ENCODE data around the gene ZC3H12C.

The ZC3H12C gene

GRCh38 chr11:110077346-110077745 lies 15.8 kb upstream of the ZC3H12C start:
- DNase-seq, result no peak

GRCh38 chr11:110077831-110078325 lies 15.3 kb upstream of the ZC3H12C start:
- peak in 1 of 14 donors; percentile 21 for DNase-seq

DNA sequence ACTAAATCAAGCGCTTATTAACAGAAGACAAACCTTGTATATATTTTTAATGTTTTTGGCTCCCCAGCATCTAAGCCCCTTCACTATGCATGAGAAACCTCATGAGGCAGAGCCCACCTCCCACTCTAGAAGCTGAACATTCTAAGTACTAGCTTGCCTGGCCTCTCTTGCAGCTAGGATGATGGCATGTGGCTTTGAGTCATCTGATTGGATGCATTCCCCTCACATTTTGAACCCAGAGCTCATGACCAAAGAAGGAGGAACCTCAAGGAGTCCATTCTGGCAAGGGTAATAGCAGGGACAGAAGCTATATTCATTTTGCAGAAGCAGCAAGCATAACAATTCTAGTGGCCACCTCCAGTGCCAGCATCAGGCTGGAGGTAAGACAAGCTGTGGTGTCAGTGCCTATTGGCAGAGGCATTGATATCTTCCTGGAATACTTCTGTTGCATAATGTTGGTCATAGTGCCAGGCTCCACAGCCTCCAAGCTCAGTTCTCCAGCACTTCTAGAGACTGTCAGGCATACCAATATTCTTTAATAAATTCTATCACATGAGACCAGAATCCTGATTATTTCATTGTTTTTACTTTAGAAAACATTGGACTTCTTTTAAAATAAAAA lies 14.2 kb upstream of the ZC3H12C start:
- no peak for DNase-seq

DNA sequence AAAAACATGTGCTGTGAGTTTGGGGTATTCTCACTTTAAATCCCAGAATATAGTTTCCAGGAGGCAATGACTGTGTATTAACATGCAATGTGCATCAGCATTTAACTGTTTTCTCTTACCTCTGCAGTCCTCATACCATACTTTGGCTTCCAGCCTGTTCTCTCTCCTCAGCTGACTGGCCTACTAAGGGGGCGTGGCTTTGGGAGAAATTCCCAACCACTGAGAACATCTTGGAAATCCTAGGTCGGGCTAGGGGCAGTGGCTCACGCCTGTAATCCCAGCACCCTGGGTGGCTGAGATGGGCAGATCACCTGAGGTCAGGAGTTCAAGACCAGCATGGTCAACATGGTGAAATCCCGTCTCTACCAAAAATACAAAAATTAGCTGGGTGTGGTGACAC lies 13.5 kb upstream of the ZC3H12C start:
- no peak for DNase-seq

DNA sequence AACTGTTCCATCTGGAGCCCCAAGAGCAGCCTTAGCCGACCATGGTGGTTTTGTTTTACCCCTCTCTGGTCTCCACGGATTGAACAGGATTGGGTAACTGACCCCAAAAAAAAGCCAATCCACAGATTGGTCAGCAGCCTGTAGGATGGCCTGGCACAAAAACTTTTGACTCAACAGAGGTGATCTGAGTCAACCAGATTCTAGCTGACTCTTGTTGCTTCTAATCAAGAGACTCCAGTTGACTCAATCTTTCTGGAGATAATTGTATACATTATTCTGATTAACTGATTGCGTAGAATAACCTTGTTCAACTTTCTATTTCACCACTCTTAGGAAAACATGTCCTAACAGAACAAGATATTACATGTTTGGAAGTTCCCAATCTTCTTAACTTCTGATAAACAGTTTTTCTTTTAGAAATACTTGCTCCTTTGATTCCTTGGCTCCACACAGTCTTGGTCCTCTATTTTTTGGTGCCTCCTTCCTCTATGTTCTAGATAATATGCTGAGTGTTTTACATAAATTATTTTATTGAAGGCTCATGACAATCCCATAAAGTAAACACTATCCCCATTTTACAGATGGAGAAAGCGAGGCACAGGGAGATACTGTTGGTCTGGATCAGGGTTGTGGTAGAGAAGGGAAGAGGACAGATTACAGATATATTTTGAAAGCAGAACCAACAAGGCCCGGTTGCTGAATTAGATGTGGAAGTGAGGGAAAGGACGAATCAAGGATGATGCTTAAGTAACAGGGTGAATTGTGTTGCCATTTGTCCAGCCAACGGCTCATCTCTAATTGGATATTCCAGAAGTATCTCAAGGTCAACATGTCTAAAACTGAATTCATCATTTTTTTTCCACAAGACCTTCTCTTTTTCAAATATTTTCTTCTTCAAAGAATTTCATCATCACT lies 11.5 kb upstream of the ZC3H12C start:
- no peak for DNase-seq

DNA sequence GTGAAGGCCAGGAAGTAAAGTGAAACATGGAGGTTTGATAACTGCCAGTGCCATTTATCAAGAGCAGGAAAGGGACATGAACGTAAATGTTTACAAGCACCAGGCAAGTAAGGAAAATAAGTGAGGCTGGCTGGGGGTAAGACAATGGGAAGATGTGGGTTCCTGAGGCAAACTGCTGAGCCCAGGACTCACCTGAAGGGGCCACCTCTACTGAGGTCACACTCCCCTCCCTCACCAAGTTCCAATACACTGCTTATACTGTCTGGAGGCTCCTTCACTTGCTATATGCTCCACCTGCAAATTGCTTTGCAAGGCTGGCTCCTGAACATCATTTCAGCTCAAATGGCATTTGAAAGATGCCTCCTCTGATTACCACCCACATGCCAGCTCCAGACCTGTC lies 10.3 kb upstream of the ZC3H12C start:
- DNase-seq, result no peak

DNA sequence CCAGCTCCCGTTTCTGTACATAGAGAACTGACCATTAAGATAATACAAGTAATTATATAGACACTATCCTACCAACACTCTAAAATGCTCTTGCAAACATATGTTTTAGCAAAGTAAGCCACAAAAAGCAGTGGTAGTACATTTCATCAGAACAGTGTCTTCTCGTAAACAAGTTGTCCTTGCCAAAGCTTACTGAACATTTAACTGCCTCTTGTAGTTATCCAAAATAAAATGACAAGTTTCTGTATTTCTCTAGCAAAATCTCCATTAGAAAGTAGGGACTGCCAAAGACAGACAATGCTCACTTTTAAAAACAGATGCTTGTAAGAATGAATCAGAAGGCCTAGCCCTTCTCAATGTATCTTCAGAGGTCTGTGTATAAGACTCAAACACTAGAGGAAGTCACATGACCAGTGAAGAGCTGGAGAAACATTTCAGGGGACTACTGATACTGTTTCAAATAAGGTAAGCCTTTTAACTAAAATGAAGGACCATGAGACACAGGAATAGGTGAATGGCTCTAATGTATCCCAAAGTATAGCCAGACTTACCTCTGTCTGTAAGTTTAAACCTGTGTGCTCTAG lies 7.8 kb upstream of the ZC3H12C start:
- no peak for DNase-seq

DNA sequence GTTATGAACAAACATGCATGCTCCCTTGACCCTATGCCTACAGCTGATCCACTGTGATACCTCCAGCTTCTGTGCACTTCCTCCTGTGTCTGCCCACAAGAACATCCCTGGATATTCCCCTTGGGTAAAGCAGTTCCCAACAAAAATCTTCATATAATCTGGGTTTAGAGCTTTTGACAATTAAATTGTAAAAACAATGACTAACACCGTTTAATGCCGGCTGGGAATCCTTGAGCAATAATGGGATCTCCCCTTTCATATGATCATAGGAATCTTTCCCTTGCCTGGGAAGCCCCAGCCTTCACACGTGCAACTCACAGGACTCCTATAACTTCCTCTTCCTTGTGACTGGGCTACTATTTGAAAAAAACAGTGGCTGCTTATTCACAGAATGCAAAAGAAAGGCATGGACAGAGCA lies 6.3 kb upstream of the ZC3H12C start:
- no peak for DNase-seq

DNA sequence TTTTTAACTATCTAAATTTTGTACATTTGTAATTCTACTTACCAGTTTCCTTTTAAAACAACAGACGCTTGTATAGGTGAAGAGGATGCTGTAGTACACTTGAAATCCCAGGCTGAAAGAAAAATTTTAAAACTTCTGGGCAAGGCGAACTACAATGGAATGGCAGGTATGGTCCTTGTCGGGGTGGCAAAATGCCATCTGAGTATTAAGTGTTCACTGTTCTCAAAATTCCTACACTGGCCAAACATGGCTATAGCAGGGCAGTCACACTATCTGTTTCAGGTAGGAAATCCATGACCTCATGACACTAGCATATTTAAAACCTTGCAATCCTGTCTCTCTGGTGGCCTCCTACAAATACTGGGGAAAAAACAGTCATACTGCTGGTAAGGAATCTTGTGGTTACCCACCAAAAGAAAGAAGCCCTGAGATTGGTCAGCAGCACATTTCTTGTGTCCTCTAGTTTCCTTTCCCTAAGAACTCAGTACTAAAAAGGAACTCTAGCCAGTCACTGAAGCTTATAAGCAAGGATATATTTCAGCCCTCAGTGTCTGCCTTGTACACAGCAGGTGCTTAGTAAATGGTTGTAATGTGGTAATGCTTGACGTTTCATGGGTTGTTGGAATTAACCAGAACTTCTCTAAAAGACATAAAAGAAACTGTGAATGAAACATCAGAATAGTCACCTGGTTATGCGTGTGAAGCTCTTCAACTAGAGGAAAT lies 5.2 kb upstream of the ZC3H12C start:
- DNase-seq, result no peak

GRCh38 chr11:110088535-110089344 lies 4.5 kb upstream of the ZC3H12C start:
- DNase-seq, result no peak

GRCh38 chr11:110089617-110090282 lies 3.4 kb upstream of the ZC3H12C start:
- DNase-seq, result no peak

DNA sequence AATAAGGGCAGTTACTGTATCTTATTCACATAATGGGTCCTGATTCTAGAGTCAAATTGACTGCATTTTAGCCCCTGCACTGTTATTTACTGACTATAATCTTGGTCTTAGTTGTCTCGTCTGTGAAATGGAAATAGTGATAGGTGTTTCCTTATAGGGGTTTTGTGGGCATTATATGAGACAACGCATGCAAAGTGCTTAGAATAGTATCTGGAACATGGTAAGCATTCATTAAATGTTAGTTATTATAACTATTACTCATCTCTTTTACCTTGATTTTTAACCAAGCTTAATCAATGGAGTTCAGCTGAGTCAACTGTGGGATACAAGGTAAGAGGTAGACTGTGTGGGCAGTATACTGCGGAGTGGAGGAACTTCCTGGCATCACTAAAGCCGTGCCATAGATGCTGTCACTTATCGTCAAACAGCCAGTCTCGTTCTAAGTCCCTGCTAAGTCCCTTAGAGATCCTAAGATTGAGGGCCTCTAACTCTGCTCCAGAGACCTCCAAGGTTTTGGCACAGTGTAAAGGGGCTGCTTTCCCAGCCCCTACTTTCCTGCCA lies 2.6 kb upstream of the ZC3H12C start:
- no peak for DNase-seq

DNA sequence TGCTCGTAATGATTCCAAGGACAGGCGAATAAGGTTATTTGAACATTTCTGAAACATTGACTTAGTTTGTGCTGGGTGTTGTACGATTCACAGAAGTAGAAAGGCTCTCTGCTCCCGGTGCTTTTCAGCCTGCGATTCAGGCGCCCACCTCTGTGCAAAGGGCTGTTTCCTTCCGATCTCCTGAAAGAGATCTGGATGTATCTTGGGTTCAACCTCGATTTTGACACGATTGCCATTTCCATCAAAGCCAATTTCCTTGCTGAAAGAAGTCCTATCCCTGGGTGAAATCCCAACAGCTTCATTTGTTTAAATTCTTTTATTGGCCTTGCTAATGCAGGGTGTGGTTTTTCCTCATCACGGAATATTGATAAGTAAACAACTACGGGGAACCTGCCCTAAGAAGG lies 1.1 kb upstream of the ZC3H12C start:
- peak in 3 of 14 donors; percentile 29 to 68 (median 52) for DNase-seq

GRCh38 chr11:110093407-110094297 lies 460 bp downstream of the ZC3H12C start:
- peak in 13 of 14 donors; percentile 35 to 86 (median 68) for DNase-seq

GRCh38 chr11:110094298-110095285 lies 1.4 kb downstream of the ZC3H12C start:
- no peak for DNase-seq

GRCh38 chr11:110095554-110095953 lies 2.4 kb downstream of the ZC3H12C start:
- DNase-seq, result no peak

DNA sequence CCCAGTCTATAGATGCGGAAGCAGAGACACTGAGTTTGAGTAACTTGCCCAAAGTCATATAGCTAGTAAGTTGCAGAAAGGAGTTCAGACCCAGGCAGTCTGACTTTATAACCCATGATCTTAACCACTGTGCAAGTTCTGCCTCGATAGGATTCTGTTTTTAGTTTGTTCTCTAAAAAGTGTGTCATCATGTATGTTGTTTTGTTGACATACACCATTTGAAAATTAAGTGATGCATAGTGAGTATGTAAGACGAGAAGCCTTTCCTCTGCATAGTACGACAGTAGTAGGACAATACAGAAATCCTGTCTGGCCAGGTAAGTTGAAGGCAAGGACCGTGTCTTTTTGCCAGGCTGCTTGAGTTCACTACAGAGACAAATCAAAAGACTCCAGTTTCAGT lies 3.3 kb downstream of the ZC3H12C start:
- DNase-seq, result no peak

DNA sequence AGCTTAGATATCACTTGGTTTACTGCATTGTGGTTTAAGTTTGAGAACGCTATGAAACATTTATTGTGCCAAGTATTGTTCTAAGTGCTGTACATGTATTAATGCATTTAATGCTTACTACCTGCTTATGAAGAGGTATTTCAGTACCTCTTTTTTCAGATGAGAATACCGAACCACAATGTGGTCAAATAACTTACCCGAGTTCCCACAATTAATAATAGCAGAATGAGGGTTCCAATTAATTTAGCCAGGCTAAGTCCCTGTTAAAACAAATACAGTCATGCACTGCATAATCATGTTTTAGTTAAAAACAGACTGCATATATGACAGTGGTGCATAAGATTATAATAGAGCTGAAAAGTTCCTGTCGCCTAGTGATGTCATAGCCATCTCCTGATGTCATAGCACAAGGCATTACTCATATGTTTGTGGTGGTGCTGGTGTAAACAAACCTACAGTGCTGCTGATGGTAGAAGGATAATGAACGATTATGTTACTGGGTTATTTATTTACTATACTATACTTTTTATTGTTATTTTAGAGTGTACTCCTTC lies 4.3 kb downstream of the ZC3H12C start:
- DNase-seq, result no peak

All from C1 segment of cervical spinal cord (tissue), 14 donors.